ENCODE data around the gene TWIST2.
A peak's percentile ranks its signal among the peaks of the same experiment; 100 is the strongest.

The TWIST2 gene

DNA sequence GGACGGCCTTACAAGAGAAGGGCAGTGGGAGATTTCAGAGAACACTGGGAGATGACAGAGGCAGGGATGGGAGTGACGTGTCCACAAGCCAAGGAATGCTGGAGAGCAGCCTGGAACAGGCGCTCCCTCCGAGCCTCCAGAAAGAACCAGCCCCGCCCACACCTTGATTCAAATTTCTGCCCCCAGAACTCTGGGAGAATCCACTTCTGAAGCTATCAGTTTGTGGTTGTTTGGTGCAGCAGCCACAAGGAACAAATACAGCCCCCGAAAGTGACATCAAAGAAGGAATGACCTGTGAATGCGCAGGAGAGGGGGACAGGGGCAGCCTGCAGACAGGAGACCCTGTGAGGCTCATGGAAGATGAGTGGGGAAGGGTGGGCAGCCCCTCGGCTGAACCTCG, 67.3 kb downstream of the TWIST2 start:
- Mint-ChIP-seq H3K36me3 (no peaks in the 10 kb centered on the region), H3K4me1 (no peaks in the 10 kb centered on the region), H3K27me3 (peaks cover 21% of the 10 kb centered on the region), H3K27ac (no peak overlapping the region), H3K9me3 (peaks cover 5% of the 10 kb centered on the region), H3K4me3 (no peak overlapping the region)
- no peak for ATAC-seq

DNA sequence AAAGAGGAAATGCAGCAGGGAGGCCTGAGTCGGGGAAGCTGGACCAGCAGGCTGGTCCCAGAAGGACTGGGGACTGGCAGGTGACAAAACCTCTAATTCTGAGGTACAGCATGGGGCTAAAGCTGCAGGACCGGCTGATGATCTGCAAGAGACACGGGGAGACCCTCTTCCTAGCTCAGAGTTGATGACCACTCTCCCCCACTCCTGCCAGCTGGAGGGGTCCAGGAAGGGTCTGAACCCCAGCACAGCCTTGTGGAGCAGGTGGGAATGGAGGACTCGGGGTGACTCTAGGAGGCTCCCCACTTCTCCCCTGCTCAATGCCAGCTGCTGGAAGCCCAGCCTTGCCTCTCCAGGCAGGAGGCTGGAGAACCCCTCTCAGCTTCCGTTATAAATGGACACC, 67.7 kb downstream of the TWIST2 start:
- Mint-ChIP-seq H3K4me3 (no peak overlapping the region), H3K4me1 (no peaks in the 10 kb centered on the region), H3K27me3 (peaks cover 24% of the 10 kb centered on the region), H3K36me3 (no peaks in the 10 kb centered on the region), H3K9me3 (peaks cover 5% of the 10 kb centered on the region), H3K27ac (no peak overlapping the region)
- ATAC-seq: no peak

- Mint-ChIP-seq H3K4me1 (no peaks in the 10 kb centered on the region), H3K36me3 (no peaks in the 10 kb centered on the region), H3K27ac (no peak overlapping the region), H3K4me3 (no peak overlapping the region), H3K27me3 (peaks cover 31% of the 10 kb centered on the region), H3K9me3 (peaks cover 5% of the 10 kb centered on the region)
- ATAC-seq: no peak
These were observed 68.4 kb downstream of the TWIST2 start for GRCh38 chr2:238916176-238916874.

DNA sequence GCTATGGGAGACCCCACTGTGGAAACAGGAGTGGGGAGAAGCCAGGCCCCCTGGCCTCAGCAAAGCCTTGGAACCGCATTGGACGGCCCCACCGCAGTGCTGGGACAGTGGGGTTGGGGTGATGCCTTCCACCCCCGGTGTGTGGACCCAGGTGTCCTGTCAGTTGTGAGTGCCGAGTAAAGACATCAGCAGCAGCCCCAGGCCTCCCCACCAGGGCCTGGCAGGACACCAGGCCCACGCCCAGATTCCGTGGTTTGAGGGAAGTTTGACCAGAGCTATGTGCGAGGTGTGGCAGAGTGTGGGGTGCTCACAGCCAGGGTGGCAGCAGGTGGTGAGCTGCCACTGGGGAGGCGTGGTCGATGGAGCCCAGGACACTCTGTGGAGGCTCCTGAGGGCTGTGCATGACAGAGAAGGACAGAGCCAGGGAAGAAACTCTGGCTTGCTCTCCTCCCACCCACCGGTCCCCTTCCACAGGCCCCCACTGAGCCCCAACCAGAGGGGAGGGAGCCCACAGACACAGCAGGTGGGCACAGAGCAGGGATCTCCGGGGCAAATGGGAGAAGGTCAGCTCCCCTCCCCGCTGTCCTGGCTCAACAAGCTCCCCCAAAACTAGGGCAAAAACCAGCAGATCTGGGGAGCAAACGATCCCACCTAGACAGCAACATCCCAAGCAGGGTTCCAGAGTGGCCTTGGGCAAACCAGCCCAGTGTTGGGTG, 69.1 kb downstream of the TWIST2 start:
- H3K4me3 Mint-ChIP-seq: no peak overlapping the region
- peaks cover 2% of the 10 kb centered on the region for H3K9me3 Mint-ChIP-seq
- H3K4me1 Mint-ChIP-seq: no peaks in the 10 kb centered on the region
- no peak overlapping the region for H3K27ac Mint-ChIP-seq
- peaks cover 38% of the 10 kb centered on the region for H3K27me3 Mint-ChIP-seq
- ATAC-seq: peak; percentile 28
- H3K36me3 Mint-ChIP-seq: no peaks in the 10 kb centered on the region

DNA sequence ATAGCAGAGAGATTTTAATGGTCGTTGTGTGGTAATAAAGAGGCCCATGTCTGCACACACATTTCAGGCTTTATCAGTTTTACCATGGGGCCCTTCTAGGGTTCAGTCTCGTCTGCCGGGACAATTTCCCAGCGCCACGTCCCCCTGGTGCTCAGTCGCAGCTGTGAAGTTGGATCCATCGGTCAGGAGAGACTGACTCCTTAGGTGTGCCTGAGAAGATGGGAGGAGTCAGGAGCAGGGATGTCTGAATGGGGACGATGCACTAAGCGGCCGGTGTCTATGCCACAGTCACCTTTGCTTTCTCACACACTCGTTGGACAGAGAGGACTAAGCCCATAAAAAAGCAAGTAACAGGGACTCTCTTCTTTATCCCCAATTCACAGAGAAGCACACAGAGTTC, 71.4 kb downstream of the TWIST2 start:
- ATAC-seq: no peak
- Mint-ChIP-seq H3K4me3 (no peak overlapping the region), H3K27ac (no peak overlapping the region), H3K4me1 (no peaks in the 10 kb centered on the region), H3K27me3 (peaks cover 39% of the 10 kb centered on the region), H3K36me3 (no peaks in the 10 kb centered on the region), H3K9me3 (peaks cover 2% of the 10 kb centered on the region)

GRCh38 chr2:238920053-238920452, 72.2 kb downstream of the TWIST2 start:
- no peaks in the 10 kb centered on the region for H3K4me1 Mint-ChIP-seq
- H3K9me3 Mint-ChIP-seq: peaks cover 2% of the 10 kb centered on the region
- no peak overlapping the region for H3K4me3 Mint-ChIP-seq
- H3K27ac Mint-ChIP-seq: no peak overlapping the region
- H3K27me3 Mint-ChIP-seq: peaks cover 42% of the 10 kb centered on the region
- no peak for ATAC-seq
- no peaks in the 10 kb centered on the region for H3K36me3 Mint-ChIP-seq

GRCh38 chr2:238920601-238921001, 72.7 kb downstream of the TWIST2 start:
- ATAC-seq: no peak
- H3K4me1 Mint-ChIP-seq: no peaks in the 10 kb centered on the region

GRCh38 chr2:238921259-238921658, 73.4 kb downstream of the TWIST2 start:
- Mint-ChIP-seq H3K36me3 (no peaks in the 10 kb centered on the region), H3K4me3 (no peak overlapping the region), H3K27me3 (peaks cover 42% of the 10 kb centered on the region), H3K27ac (no peak overlapping the region), H3K9me3 (no peaks in the 10 kb centered on the region), H3K4me1 (no peaks in the 10 kb centered on the region)
- no peak for ATAC-seq

More at GRCh38 chr2:238920601-238921001, 72.7 kb downstream of the TWIST2 start:
- peaks cover 42% of the 10 kb centered on the region for H3K27me3 Mint-ChIP-seq
- peaks cover 2% of the 10 kb centered on the region for H3K9me3 Mint-ChIP-seq
- H3K36me3 Mint-ChIP-seq: no peaks in the 10 kb centered on the region
- H3K4me3 Mint-ChIP-seq: no peak overlapping the region
- no peak overlapping the region for H3K27ac Mint-ChIP-seq

DNA sequence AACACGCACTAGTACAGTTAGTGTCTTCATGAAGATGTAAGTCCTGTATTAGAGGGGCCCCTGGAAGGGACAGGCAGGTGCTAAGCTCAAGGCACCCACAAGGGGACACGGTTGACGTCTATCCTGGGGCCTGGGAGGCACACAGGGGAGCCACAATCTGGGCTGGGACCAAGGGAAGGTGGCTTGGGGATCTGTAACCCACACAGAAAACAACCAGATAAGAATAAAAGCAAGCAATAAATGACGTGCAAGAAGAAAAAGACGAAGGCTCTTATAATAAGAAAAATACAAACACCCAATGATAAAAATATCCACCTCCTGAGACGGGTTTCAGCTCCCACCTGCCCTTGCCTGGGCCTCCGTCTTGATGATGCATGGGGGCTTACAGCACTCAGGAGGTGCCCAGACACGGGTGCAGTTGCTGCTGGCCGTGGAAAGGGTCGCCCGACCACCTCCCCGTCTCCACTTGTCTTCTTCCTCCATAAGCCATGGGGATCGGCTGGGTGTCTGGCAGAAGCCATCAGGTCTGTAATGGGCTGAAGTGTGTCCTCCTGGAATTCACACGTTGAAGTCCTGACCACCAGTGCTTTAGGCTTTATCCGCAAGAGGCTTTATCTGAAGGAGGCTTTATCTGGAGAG, 73.9 kb downstream of the TWIST2 start:
- no peak for ATAC-seq
- Mint-ChIP-seq H3K4me1 (no peaks in the 10 kb centered on the region), H3K27me3 (peaks cover 40% of the 10 kb centered on the region), H3K4me3 (no peak overlapping the region), H3K9me3 (no peaks in the 10 kb centered on the region), H3K27ac (no peak overlapping the region), H3K36me3 (no peaks in the 10 kb centered on the region)

DNA sequence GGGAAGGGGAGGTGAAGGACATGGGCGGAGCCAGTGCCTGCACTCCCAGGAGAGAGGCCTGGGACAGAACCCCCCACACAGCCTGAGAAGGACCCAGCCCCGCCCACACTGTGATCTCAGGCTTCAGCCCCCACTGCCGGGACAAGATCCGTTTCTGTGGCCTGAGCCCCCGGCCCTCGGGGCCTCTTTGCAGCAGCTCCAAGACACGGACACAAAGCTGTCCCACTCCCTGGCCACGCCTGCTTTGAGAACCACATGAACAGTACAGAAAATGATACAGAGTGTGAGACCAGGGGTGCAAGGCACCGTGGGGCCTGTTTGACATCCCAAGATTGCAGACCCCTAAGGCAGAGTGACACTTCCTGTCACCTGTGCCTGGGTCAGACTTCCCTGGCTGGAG, 74.5 kb downstream of the TWIST2 start:
- peak; percentile 6 for ATAC-seq
- peaks cover 45% of the 10 kb centered on the region for H3K27me3 Mint-ChIP-seq
- no peak overlapping the region for H3K4me3 Mint-ChIP-seq
- no peaks in the 10 kb centered on the region for H3K4me1 Mint-ChIP-seq
- H3K36me3 Mint-ChIP-seq: no peaks in the 10 kb centered on the region
- no peaks in the 10 kb centered on the region for H3K9me3 Mint-ChIP-seq
- no peak overlapping the region for H3K27ac Mint-ChIP-seq

GRCh38 chr2:238924032-238924431, 76.1 kb downstream of the TWIST2 start:
- no peak overlapping the region for H3K27ac Mint-ChIP-seq
- H3K27me3 Mint-ChIP-seq: peaks cover 56% of the 10 kb centered on the region
- H3K9me3 Mint-ChIP-seq: no peaks in the 10 kb centered on the region
- no peaks in the 10 kb centered on the region for H3K4me1 Mint-ChIP-seq
- ATAC-seq: no peak
- H3K36me3 Mint-ChIP-seq: no peaks in the 10 kb centered on the region
- no peak overlapping the region for H3K4me3 Mint-ChIP-seq

GRCh38 chr2:238924796-238925195, 76.9 kb downstream of the TWIST2 start:
- Mint-ChIP-seq H3K27ac (no peak overlapping the region), H3K9me3 (no peaks in the 10 kb centered on the region), H3K27me3 (peaks cover 60% of the 10 kb centered on the region), H3K4me3 (no peak overlapping the region), H3K4me1 (no peaks in the 10 kb centered on the region), H3K36me3 (no peaks in the 10 kb centered on the region)
- no peak for ATAC-seq

DNA sequence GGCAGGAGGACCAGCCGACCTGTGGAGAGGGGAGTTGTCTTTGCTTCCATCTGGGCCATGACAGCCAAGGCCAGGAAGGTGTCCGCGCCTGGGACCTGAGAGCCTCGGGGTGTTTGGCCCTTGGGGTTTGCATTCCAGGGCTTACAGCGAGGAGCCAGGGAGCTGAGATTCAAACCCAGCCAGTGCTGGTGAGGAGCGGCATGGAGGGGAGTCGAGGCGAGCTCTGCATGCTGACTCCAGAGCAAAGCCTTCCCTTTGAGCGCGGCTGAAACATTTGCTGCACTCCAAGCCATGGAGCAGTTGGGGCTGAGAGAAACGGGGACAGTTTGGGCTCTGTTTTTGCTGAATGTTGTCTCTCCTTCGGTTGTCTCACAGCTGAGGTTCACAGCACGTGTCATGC, 77.4 kb downstream of the TWIST2 start:
- Mint-ChIP-seq H3K36me3 (no peaks in the 10 kb centered on the region), H3K9me3 (no peaks in the 10 kb centered on the region), H3K27me3 (peaks cover 65% of the 10 kb centered on the region), H3K4me3 (no peak overlapping the region), H3K4me1 (no peaks in the 10 kb centered on the region), H3K27ac (no peak overlapping the region)
- no peak for ATAC-seq

DNA sequence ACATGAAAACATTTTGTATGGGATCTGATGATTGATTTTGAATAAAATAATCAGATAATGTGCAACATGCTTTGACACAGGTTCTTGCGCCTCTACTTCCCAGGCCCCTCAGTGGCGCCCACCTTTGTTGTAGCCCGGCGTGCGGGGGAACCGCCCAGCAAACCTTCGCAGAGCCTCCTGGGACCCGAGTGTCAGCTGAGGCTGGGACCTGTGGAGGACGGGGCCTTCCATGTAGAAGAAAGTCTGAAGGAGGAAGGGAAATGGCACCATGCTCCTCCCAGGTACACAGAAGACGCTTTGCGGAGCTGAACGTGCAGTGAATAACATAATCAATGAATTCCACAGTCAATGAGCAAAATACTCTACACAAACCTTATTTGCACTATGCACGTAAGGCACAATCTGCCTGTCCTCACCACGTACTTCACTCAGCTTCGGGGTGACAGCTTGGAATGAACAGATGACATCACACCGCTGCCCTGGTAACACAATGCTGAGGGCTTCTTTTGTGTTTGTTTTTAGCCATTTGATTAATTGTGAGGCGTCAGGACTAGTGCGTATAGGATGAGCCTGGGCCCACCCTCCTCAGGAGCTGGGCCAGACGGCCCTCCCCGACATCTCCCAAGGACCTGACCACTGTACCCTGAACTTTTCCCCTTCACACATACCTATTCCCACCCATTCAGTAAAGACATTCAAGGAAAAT, 78.1 kb downstream of the TWIST2 start:
- no peaks in the 10 kb centered on the region for H3K9me3 Mint-ChIP-seq
- H3K27ac Mint-ChIP-seq: no peak overlapping the region
- no peak for ATAC-seq

More for the DNA sequence above, 78.1 kb downstream of the TWIST2 start:
- no peaks in the 10 kb centered on the region for H3K36me3 Mint-ChIP-seq
- H3K27me3 Mint-ChIP-seq: peaks cover 65% of the 10 kb centered on the region
- no peak overlapping the region for H3K4me3 Mint-ChIP-seq
- H3K4me1 Mint-ChIP-seq: no peaks in the 10 kb centered on the region

Data from stimulated activated memory B cell treated with anti-CD40 and anti-IgM and Interleukin-4, amounts not matched to agents 10 μg/mL and 1 μg/mL and 100 μg/mL, for 72 hours (primary cell).